Thymus (tissue), 14 donors: ENCODE data around the gene CRYBA1. TPM values are rescaled to one million over a fixed set of nuclear protein-coding genes. Genes with fewer than 3 reads are reported as not detected.
"Not testable (repeated sequence)": the region's sequence is repeated elsewhere in the genome, so short reads cannot be mapped to it uniquely, and the experiment has no call there.

Source experiments
- DNase-seq, 9 donors: peaks; one replicate each; pipeline ENCODE4 v3.0.0-alpha.2; 2013; ENCODE audit warnings: low spot score in 9 of 9, low read depth in 6 of 9, missing footprints in 1 of 9
- H3K27ac ChIP-seq, 2 donors: one replicate each; pipeline ENCODE4 v1.5.1; 2013; ENCODE audit warnings: control low read depth in 1 of 2, low read depth in 1 of 2, low read length in 1 of 2, mild to moderate bottlenecking in 1 of 2, moderate library complexity in 1 of 2
- H3K27me3 ChIP-seq, 2 donors: one replicate each; pipeline ENCODE4 v1.5.1; 2013; ENCODE audit warnings: low read length in 1 of 2; ENCODE audit not compliant: control insufficient read depth in 2 of 2, insufficient read depth in 1 of 2
- H3K36me3 ChIP-seq, 2 donors: one replicate each; pipeline ENCODE4 v1.5.1; 2013; ENCODE audit warnings: low read length in 1 of 2, mild to moderate bottlenecking in 1 of 2, moderate library complexity in 1 of 2; ENCODE audit not compliant: control insufficient read depth in 2 of 2, insufficient read depth in 2 of 2
- H3K4me1 ChIP-seq, 2 donors: one replicate each; pipeline ENCODE4 v1.5.1; 2013; ENCODE audit warnings: low read length in 2 of 2; ENCODE audit not compliant: control insufficient read depth in 2 of 2, insufficient read depth in 2 of 2
- H3K4me3 ChIP-seq, 2 donors: one replicate each; pipeline ENCODE4 v1.5.1; 2013; ENCODE audit warnings: low read length in 2 of 2, control low read depth in 1 of 2, mild to moderate bottlenecking in 1 of 2
- H3K9me3 ChIP-seq, 2 donors: one replicate each; pipeline ENCODE4 v1.5.1; 2013; ENCODE audit warnings: low read length in 1 of 2, mild to moderate bottlenecking in 1 of 2; ENCODE audit not compliant: control insufficient read depth in 2 of 2, insufficient read depth in 1 of 2
- WGBS: extraction: QIAGEN DNeasy Blood & Tissue Kit; methylation state at CpG from one replicate; pipeline ENCODE4 v1.1.7; 2013; 5-methylcytosine and 5-hydroxymethylcytosine counted together
- long read RNA-seq, 10 donors: transcript quantifications; one replicate each; lab custom pipeline, GENCODE V29; 2026
- polyA plus RNA-seq: library from polyadenylated mRNA; stranded (reverse); fragments of 200-250 nt; gene quantifications from one replicate; pipeline ENCODE4 v1.2.3, GENCODE V29; 2013
- total RNA-seq: library from RNA; stranded (reverse); fragments of 120-200 nt; gene quantifications from one replicate; pipeline ENCODE4 v1.2.4, GENCODE V29; 2013
- donor health status: healthy.

Gene CRYBA1, protein sequence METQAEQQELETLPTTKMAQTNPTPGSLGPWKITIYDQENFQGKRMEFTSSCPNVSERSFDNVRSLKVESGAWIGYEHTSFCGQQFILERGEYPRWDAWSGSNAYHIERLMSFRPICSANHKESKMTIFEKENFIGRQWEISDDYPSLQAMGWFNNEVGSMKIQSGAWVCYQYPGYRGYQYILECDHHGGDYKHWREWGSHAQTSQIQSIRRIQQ
- total RNA-seq (0.38 TPM), polyA plus RNA-seq (0.34 TPM)
- long read RNA-seq, donor 1, result 0 reads
- long read RNA-seq, donor 2, result 0 reads
- long read RNA-seq, donor 3, result 0 reads
- long read RNA-seq, donor 4, result 0 reads
- long read RNA-seq, donor 5, result 0 reads
- long read RNA-seq, donor 6, result 0 reads
- long read RNA-seq, donor 7, result 0 reads
- long read RNA-seq, donor 8, result 0 reads
- long read RNA-seq, donor 9, result 0 reads
- long read RNA-seq, donor 10, result 0 reads

DNA sequence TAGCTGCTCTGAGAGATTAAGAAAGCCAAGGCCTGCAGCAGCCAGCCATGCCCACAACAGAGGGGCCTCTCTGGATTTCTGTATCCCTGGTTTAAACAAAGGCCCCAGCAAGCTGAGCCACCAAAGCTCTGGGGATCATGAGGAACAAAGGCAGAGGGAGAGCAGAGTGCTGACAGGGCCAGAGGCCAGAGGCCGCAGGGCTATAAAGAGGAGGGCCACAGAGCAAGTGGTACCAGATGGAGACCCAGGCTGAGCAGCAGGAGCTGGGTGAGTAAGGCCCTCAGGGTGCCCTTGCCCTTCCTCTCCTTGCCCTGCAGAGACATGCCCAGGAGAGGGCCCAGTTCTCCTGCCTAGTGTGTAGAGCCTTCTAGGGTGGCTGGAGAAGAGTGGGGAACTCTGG lies at the start of gene CRYBA1:
CRYBA1 (plus strand) TSS at position 232 of the 400 bp plus-strand sequence; CDS start at position 237, 5 bp downstream.
- no peak within 1 kb of the TSS for H3K27ac ChIP-seq
- no peaks in the 10 kb centered on the region for H3K9me3 ChIP-seq
- H3K4me3 ChIP-seq, result no peak within 1 kb of the TSS
- WGBS, result 95% methylated on average over 1 of the region's 1 CpG
- no peaks in the 10 kb centered on the region for H3K4me1 ChIP-seq
- no peak for DNase-seq
- no peaks in the 10 kb centered on the region for H3K27me3 ChIP-seq
- no peaks in the 10 kb centered on the region for H3K36me3 ChIP-seq

DNA sequence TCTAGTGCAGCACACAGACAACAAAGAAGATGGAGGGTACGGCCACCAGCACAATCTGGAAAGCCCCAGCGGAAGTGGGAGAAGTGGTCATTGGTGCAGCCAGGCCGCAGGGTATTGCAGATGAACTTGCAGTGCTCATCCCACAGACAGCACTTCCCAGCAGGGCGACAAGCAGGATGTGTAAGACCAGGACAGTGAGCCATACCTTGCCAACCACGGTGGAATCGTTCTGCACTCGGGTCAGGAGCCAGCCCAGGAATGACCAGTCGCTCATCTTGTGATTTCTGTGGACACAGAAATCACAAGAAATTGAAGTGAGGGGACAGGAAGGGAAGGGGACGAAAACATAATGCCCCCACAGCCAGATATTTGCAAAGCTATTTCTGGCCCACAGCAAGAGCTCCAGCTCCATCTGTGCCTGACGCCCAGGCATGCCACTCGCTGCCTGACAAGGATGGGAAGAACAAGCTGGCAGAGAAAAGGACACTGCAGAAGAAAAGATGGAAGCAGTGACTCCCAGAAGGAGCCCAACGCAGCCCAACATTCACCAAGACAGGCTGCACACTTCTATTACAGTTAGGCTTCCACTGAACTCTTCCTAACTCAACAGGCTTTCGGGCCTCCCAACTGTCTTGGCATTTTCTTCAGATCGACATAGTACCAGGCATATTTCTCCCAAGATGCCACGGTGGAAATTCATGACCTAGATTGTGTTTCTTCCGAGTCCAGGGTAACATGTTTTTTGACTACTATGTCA lies 49.0 kb upstream of the CRYBA1 start:
- Histone ChIP-seq H3K9me3 (no peaks in the 10 kb centered on the region), H3K36me3 (no peaks in the 10 kb centered on the region), H3K4me1 (peaks cover 0 to 5% of the 10 kb centered on the region in 2 donors), H3K27me3 (no peaks in the 10 kb centered on the region), H3K4me3 (no peak overlapping the region), H3K27ac (no peak overlapping the region)
- 98% methylated on average over 16 of the region's 16 CpGs for WGBS
- no peak for DNase-seq

DNA sequence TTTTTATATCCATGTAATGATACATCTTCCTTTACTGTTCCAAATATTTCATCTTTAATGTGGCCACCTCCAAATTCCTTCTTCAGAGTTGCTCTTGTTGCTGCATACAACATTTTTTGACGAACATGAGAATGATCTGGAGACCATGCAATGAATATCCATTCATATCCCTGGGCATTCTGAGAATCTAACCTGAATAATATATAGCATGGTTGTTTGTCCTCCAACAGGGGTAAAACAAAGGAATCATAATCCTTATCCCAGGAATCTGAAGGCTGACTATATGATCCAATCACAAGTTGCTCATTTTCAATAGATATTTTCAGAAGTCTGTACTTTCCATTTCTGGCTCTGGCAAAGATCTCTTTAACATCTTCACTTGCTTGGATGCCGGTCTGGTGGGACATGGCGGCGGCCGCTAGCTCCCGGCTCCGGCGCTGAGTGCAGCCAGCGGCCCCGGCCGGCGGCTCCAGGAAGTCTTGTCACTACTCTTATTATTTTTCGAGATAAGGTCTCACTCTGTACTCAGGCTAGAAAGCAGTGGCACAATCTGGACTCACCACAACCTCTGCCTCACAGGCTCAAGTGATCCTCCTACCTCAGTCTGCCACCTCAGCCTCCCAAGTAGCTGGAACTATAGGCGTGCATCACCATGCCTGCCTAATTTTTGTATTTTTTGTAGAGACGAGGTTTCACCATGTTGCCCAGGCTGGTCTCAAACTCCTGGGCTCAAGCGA lies 42.4 kb upstream of the CRYBA1 start:
- WGBS, result 79% methylated on average over 16 of the region's 16 CpGs

DNA sequence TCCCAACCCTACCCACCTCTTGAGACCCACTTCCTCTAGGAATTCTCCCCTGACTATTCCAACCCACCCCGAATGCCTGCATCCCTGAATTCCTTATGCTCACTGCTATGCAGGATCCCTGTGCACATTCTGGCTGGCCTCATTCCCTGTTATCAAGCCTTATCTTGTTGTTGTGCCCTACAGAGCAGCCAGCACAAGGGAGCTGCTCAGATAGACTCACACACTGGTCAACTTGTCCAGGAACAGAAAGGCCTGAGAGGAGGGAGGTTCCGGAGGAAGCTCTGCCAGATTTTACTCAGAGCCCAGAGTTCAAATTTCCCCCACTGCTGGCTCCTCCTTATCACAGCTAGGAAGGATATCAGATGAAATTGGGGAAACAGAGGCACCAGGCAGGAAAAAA lies 41.6 kb upstream of the CRYBA1 start:
- Histone ChIP-seq H3K4me3 (no peak overlapping the region), H3K27me3 (peaks cover 0 to 9% of the 10 kb centered on the region in 2 donors), H3K27ac (no peak overlapping the region), H3K9me3 (no peaks in the 10 kb centered on the region), H3K4me1 (no peaks in the 10 kb centered on the region), H3K36me3 (no peaks in the 10 kb centered on the region)
- 95% methylated on average over 2 of the region's 2 CpGs for WGBS
- no peak for DNase-seq

More for the DNA sequence above, 42.4 kb upstream of the CRYBA1 start:
- H3K36me3 ChIP-seq, H3K4me3 ChIP-seq, H3K4me1 ChIP-seq, H3K27me3 ChIP-seq, DNase-seq, H3K9me3 ChIP-seq, H3K27ac ChIP-seq: not testable (repeated sequence)

DNA sequence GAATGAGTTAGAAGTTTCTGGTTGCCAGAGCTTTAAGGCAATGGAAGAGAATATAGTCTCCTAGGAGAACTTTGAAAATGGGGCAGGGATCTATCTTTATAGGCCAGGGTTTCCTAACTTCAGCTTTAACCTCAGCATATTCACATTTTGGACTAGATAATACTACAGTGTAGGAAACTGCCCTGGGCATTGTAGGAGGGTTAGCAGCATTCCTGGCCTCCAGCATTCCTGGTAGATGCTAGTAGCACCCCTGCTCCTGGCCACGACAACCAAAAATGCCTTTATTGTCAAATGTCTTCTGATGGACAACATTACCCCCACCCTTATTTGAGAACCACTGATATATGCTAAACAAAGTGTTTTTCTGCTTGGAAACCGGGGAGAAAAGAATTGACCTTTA lies 38.7 kb upstream of the CRYBA1 start:
- no peak overlapping the region for H3K27ac ChIP-seq
- no peaks in the 10 kb centered on the region for H3K4me1 ChIP-seq
- H3K9me3 ChIP-seq, result no peaks in the 10 kb centered on the region
- H3K27me3 ChIP-seq, result peaks cover 0 to 9% of the 10 kb centered on the region in 2 donors
- no peak overlapping the region for H3K4me3 ChIP-seq
- no peak for DNase-seq
- H3K36me3 ChIP-seq, result no peaks in the 10 kb centered on the region
- WGBS, result 92% methylated on average over 2 of the region's 2 CpGs

DNA sequence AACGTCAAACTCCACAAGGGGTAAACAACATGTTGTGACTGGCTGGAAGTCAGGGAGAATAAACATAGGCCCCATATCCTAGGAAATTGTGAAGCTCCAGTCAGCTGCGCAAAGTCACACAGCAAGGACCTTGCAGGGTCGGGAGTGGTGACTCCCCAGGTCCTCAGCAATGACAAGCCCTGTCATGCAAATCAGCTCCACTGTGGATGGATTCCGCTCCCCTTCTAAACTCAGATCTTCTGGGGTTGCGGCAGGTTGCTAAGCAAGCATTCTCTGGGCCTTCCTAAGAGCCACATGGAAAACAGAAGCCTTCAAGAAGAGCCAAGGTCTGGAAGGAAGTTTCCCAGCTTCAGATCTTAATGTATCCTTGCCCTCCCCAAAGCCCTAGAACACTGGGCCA lies 37.6 kb upstream of the CRYBA1 start:
- WGBS, result 96% methylated on average over 5 of the region's 5 CpGs
- no peak for DNase-seq

DNA sequence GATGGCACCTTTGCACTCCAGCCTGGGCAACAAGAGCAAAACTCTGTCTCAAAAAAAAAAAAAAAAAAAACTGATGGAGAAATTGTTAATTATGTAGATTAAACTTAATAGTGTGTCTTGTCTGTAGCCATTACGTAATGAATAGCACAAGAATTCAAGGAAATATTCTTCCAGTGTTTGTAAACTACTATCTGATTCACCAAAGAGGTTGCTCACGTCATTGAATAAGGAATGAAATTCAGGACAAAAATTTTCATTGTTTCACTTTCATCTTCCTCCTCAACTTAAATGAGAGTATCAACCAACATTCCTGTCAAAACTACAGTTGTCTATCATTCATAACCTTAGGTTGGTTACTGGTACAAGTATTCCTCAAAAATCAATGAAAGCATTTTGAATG lies 35.8 kb upstream of the CRYBA1 start:
- DNase-seq, result no peak
- Histone ChIP-seq H3K9me3 (no peaks in the 10 kb centered on the region), H3K4me1 (no peaks in the 10 kb centered on the region), H3K27me3 (no peaks in the 10 kb centered on the region), H3K27ac (no peak overlapping the region), H3K36me3 (no peaks in the 10 kb centered on the region), H3K4me3 (no peak overlapping the region)
- WGBS, result 94% methylated on average over 2 of the region's 2 CpGs

More for the DNA sequence above, 37.6 kb upstream of the CRYBA1 start:
- no peaks in the 10 kb centered on the region for H3K9me3 ChIP-seq
- no peaks in the 10 kb centered on the region for H3K36me3 ChIP-seq
- H3K27me3 ChIP-seq, result peaks cover 0 to 9% of the 10 kb centered on the region in 2 donors
- no peak overlapping the region for H3K27ac ChIP-seq
- H3K4me3 ChIP-seq, result no peak overlapping the region
- H3K4me1 ChIP-seq, result no peaks in the 10 kb centered on the region

DNA sequence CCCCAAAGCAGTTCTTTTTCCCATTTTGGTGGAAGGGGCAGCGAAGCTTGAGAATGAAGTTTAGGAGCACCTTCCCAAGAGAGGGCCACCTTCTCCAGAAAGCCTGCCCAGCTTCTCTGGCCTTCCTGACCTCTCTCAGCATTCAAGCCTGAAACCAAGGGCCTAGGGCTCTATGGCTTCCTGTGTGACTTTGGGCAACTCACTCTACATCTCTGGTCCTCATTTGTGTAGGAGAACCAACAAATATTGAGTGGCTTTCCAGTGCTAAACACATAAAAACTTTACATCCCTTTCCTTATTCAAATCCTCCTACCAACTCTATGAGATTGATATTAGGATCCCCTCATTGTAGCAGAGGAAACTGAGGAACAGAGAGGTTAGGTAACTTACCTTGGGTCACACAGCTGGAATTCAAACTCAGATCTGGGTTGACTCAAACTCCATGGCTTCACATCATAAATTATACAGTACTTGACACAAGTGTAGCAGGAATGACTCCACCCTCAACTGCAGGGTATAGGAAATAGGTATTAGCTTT lies 34.5 kb upstream of the CRYBA1 start:
- Histone ChIP-seq H3K27ac (no peak overlapping the region), H3K27me3 (no peaks in the 10 kb centered on the region), H3K9me3 (no peaks in the 10 kb centered on the region), H3K4me1 (no peaks in the 10 kb centered on the region), H3K4me3 (no peak overlapping the region), H3K36me3 (no peaks in the 10 kb centered on the region)
- no peak for DNase-seq
- WGBS, result 97% methylated on average over 1 of the region's 1 CpG
